HL-60/S4 (cell line): ENCODE measurements around the gene ZCCHC3.
"Not testable (repeated sequence)": the region's sequence is repeated elsewhere in the genome, so short reads cannot be mapped to it uniquely, and the experiment has no call there.

Experiments
- in situ Hi-C: fragments of 300-500 bp; cut with MboI; formaldehyde crosslinking; loops from 2 replicates; pipeline ENCODE4 v1.14.3; 2022; ENCODE audit warnings: low sequenced_read_pairs

ZCCHC3 gene, protein sequence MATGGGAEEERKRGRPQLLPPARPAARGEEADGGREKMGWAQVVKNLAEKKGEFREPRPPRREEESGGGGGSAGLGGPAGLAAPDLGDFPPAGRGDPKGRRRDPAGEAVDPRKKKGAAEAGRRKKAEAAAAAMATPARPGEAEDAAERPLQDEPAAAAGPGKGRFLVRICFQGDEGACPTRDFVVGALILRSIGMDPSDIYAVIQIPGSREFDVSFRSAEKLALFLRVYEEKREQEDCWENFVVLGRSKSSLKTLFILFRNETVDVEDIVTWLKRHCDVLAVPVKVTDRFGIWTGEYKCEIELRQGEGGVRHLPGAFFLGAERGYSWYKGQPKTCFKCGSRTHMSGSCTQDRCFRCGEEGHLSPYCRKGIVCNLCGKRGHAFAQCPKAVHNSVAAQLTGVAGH

DNA sequence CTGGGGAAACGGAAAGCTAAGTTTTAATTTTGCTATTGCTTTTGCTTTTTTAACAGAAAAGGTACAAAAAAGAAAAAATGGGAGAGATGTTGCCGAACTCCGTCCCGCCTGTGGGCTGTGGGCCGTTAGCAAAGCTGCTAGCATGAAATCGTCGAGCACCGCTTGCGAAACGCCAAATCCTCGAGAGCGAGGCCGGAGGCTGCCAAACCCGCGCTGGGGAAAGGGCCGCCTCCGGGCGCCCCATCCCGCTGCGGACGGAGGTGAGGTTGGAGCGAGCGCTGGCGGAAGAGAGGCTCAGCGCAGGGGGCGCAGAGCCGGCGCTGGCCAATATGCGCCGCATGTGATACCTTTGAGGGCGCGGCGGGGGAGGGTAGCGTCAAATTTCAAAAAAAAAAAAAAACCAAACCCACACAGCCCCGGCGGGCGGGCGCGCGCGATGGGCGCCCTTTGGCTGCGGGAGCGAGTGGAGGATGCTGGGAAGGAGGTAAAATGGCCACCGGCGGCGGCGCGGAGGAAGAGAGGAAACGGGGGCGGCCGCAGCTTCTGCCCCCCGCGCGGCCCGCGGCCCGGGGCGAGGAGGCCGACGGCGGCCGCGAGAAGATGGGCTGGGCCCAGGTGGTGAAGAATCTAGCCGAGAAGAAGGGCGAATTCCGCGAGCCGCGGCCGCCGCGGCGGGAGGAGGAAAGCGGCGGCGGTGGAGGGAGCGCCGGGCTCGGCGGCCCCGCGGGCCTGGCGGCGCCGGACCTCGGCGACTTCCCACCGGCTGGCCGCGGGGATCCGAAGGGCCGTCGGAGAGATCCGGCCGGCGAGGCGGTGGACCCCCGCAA lies at the start of gene ZCCHC3:
Gene ZCCHC3 (plus strand): TSS at position 473 of the 827 bp plus-strand sequence. CDS start 17 bp downstream, at position 490.
- in situ Hi-C loops, result no loop called here

DNA sequence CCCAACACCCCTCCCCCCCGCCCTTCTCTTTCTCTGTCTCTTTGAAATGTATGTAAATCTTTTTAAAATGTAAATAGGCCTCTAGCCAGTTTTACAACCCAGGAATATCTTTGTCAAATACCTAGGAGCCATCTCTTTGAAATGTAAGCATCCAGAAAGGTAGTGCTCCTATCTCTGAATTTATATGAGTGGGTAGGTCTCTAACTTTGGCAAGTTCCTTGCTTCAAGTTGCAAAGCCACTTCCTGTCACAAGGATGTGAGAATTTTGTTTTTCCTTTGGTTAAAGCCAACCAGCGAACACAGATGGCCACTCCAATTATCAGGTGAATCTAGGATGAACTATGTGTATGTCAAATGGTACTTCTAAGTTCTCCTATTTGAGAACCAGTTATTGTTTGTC lies 46.0 kb upstream of the ZCCHC3 start:
- in situ Hi-C loops, result no loop called here

DNA sequence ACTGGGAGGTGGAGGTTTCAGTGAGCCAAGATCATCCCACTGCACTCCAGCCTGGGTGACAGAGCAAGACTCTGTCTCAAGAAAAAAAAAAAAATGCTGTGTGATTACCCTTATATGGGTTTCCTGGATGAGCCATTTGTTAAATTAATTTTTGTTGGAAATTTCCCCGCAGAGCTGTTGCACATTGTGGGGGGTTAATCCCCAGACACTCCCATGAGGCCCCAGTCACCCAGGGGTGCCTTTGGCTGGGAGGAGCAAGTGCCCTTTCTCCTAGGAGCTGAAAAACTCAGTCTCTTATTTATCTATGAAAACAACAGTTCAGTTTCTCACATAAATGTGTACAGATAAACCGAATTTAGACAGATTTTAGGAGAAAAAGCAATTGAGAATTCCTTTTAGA lies 44.6 kb upstream of the ZCCHC3 start:
- in situ Hi-C loops, result no loop called here

DNA sequence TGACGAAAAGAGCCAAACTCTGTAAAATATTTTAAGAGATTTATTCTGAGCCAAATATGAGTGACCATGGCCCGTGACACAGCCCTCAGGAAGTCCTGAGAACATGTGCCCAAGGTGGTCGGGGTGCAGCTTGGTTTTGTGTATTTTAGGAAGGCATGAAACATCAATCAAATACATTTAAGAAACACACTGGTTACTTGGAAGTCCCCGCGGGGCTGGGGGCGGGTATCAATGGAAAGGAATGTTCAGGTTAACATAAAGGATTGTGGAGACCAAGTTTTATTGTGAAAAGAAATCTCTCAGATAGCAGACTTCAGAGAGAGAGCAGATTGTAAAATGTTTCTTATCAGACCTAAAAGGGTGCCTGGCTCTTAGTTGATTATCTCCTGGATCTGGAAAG lies 43.9 kb upstream of the ZCCHC3 start:
- in situ Hi-C loops, result not testable (repeated sequence)

DNA sequence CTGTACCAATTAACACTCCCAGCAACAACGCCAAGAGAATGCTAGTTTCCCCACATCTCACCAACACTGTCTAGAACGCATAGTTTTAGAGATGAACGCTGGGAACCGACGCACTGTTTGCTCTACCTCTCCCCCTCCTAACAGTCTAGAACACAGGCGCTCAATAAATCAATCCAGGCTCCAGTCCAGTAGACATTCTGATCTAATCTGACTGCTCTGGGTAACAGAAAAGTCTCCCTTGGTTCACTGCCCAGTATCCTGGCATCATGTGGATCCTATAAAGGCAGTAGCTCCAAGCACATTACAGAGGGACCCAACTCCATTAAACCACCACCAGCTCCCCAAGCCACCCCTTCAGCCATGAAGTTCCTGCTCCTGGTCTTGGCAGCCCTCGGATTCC lies 40.0 kb upstream of the ZCCHC3 start, which contains the start of gene DEFB132:
Gene DEFB132 (plus strand): TSS at position 306 of the 400 bp plus-strand sequence. CDS start 55 bp downstream, at position 361.
- in situ Hi-C loops, result no loop called here

DNA sequence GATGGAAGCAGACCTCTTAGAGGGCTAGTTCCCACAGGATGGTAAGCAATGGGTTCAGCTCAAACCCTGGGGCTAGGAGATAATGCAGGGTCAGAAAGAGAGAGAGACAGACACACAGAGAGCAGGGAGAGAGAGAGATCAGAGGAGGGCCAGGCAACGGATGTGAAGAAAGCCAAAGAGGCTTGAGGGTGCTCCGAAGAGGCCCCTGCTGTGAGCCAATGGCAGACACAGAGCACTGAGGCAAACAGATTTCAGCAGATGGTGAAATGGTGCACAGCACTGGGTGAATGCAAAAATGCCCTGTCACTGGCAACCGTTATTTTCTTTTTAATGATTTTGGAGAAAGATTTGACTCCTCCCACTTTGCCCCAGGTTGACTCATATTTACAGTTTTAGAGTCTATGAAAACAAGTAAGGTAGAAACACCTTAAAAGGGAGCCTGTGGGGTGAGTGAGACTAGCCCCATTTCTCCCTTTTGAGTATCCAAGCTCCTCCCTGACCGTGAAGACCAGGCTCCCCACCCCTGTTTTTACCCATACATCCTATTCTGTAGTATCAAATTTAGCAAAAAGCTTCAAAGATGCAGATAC lies 39.0 kb upstream of the ZCCHC3 start:
- in situ Hi-C loops, result no loop called here

DNA sequence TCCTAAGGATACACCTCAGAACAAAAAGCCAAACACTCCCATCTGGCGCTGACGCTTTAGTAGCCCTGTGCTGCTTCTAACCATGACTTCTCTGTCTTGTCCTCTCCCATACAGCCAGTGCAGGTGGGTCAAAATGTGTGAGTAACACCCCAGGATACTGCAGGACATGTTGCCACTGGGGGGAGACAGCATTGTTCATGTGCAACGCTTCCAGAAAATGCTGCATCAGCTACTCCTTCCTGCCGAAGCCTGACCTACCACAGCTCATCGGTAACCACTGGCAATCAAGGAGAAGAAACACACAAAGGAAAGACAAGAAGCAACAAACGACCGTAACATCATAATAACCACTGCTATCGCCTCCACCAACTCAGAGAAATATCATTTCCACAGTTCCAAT lies 38.4 kb upstream of the ZCCHC3 start:
- in situ Hi-C loops, result no loop called here

DNA sequence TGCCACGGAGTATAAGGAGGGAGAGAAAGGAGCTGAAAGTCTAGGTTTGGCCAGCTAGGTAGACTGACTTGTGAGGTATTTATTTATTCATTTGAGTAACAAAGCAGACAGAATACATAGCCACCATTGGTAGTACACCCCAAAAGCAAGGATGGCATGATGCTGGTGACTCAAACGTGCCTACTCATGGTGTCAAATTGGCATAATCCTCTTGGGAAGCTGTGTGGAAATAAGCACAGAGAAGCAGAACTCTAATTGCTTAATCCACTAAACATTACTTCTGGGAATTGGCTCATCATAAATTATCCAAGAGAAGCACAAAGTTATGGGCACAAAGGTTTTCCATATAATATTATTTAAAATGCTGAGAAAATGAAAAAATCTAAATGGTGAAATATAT lies 37.4 kb upstream of the ZCCHC3 start:
- in situ Hi-C loops, result no loop called here

DNA sequence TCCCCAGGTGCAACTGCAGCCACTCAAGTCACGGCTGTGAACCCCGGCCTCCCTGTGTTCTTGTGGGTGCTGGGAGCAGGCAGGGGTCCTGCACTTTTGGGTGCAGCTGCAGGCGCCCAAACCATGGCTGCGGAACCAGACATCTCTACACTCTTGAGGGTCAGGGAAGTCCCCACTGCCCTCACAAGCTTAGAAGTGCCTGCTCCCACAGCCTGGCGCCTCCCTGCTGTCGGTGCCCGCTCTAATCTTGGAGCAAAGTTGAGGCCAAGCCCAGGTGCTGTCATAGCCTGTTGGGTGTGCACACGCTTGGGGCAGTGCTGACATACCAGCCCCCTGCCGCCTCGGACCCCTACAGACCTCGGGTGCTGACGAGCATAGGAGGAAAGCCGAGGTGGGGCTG lies 33.7 kb upstream of the ZCCHC3 start:
- in situ Hi-C loops, result no loop called here

DNA sequence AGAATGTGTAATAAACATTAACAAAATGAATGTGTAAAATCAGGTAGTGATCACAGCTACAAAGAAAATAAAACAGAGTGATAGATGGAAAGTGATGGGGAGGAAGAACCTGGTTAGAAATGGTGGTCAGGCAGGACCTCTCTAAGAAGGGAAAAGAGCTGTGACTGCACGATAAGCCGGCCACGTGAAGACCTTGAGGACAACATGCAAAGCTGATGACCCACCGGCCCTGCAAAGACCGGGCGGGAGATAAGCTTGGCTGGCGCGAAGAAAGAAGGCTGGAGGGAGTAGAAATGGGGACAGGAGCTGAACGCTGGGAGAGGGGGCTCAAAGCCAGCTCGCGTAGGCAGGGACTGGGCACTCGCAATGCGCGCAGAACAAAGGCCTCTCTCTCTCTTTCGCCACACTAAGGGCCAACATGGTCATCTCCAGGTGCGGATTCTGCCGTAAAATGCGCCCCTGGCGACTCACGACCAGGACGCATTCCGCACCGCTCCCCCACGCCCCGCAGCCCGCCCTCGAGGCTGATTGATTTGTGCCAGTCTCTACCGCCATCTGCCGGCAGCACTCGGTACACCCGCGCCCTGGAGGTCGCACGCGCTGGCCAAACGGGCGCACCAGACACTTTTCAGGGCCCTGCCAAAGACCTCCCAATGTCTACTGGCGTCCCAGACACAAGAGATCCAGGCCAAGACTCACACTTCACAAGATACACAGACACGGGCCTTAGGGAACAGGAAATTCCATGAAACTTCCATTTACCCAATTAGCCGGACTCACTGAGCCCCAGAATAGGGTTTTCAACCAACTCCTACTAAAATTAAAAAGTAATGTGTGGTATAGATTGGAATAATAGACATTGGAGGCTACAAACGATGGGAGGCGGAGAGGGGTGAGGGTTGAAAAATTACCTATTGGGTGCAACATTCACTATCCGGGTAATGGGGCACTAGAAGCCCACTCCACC lies 30.5 kb upstream of the ZCCHC3 start:
- in situ Hi-C loops, result no loop called here

DNA sequence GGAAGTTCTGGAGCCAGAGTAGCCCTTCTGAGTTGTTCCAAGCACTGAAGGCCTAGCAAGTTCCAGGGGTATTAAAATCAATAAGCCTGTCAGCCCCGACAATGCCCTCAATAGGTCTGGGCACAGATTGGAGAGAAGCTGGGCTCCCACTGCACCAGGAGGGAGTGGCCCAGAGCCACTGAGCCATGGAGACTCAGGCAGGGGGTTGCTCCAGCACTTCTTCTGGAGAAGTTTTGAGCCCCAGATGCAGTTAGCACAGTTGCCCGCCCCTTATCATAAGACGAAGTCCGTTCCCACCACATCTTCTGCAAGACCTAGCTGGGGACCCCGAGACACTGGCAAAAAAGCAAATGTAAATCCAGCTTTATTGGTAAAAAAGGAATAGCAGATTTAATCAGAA lies 26.9 kb upstream of the ZCCHC3 start:
- in situ Hi-C loops, result no loop called here

DNA sequence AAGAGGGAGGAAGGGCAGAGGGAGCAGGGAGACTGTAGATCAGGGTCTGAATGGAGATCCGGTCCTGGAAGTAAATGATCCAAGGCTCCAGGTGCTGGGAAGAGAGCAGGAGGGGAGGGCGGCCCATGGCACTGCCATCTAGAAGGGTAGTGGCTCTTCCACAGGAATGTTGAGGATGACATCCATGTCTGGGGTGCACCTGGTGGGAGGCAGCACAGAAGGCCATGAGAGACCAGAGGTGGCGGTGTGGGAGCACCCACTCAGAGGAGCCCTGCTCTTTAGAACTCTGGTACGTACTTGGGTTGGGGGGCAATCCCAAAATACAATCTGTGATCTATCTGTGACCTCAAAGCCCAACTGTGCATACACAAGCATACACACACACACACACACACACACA lies 26.3 kb upstream of the ZCCHC3 start:
- in situ Hi-C loops, result no loop called here

DNA sequence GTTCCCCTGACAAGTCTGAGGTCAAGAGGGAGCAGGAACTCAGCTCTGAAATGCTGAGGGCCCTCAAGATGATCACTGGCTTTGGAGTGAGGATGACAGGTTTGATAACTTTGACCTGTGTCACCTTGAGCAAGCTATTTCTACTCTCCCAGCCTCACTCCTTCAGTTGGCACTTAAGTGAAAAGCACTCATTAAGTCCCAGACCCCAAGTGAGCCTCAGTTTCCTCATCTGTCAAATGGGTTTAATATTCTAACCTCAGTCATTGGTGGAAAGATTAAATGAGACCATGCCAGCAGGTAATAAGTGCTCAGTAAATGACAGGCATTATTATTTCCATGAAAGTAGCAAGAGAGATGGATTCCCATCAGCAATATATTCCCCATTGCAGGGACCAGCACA lies 25.8 kb upstream of the ZCCHC3 start:
- in situ Hi-C loops, result no loop called here

DNA sequence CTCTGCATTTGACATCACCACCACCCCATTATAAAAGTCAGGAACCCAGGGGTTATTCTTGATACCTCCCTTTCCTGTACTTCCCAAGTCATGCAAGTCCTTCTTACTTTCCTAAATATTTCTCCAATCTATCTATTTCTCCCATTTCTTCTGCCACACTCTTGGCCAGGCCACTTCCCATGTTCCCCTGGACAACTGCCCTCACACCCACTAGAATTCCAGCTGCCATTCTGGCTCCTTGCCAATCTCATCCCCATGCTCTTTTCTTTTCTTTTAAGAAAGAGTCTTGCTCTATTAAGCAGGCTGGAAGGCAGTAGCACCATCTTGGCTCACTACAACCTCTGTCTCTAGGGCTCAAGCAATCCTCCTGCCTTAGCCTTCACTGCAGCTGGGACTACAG lies 24.7 kb upstream of the ZCCHC3 start:
- in situ Hi-C loops, result no loop called here

DNA sequence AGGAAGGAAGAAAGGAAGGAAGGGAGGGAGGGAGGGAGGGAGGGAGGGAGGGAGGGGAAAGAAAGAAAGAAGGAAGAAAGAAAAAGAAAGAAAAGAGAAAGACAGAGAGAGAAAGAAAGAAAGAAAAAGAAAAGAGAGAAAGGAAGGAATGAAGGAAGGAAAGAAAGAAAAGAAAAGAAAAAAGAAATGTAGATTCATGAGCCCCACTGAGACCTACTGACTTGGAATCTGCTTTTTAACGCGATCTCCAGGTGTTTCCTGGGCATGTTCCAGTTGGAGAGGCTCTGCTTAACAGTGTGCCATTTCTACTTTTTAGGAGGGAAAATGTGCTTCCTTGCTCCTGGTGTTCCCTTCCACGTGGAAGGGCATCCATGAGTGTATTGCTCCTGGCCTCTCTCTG lies 23.5 kb upstream of the ZCCHC3 start:
- in situ Hi-C loops, result no loop called here

DNA sequence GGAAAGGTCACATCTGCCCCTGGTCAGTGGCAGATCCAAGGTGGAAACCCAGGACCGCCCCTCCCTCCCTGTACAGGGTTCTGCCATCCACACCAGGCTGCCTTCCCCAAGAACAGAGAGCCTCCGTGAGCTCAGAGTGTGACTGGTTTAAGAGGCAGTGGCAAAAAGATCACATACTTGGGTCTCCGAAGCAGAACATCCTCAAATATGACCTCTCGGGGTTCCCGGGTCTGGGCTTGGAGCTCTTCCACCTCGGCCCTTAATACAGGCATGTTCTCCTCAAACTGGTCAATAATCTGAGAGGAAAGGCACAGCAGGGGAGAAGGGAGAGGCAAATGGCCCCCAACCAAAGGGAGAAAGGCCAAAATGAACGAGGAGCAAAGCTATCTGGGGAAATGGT lies 21.6 kb upstream of the ZCCHC3 start:
- in situ Hi-C loops, result no loop called here

DNA sequence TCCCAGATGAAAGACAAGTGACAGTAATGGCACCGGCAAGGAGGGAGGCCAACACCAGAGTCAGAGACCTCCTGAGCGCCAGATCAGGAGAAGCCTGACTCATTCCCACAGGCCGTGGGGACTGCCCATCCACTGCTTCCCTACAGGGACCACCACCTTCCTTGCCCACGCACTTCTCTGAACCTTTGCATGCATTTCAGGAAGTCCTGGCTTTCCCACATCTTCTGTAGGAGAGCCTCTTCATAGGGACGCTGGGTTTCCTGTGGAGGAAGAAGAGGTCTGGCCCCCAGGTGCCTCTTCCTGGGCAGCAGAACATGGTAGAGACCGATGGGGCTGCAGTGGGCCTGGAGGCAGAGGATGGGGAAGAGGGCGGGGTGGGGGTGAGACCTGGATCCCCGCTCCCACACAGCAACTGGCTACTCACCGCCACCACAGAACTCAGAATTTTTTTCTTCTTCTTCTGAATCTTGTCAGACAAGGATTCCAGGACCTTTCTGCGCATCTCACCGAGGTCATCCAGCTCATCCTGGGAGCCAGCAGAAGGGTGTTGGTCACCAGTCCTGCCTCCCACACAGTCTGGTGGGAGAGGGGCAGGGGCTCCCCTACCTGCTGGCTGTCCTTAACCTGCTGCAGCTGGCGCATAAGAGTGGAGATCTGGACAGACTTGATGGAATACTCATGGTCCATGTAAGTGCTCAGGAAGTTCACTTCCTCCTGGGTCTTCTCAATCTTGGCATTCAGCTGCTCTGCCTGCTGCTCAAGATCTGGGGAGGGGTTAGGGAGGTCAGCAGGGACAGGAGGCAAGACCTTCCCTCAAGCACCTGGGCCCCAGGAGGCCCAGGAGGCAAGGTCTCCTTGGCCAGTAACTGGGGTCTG lies 20.5 kb upstream of the ZCCHC3 start:
- in situ Hi-C loops, result no loop called here

DNA sequence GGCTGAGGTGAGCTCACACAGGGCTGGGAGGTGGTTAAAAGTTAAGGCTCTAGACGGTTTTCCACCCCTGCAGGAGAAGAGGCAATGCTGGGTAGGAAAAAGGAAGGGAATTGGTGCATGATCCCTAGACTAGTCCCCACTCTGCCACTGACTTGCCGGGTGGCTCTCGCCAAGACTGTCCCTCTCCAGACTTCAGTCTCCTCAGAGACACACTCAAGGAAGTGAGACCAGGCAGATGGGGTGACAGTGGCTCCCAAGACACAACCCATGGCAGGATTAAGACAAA lies 19.9 kb upstream of the ZCCHC3 start:
- in situ Hi-C loops, result no loop called here

DNA sequence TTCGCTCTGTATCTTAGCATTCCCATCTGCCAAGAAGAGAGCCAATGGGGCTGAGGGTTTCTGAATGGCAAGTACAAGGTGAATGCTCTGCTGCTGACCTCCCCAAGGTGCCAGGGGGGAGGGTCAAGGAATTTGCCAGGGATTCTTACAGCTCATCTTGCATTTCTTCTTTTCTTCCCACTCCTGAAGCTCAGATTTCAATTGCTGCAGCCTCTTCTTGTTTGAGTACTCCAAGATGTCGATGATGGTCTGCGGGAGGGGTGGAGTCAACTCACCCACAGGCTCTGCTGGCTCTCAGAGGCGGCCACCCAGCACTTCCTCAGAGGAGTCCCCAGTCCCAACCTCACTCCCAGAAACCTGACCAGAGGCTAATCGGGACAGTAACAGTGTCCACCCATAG lies 19.2 kb upstream of the ZCCHC3 start:
- in situ Hi-C loops, result no loop called here
